IPS DF 4.7 (cell line): ENCODE measurements around the gene NLRP14.

Source experiments
- DNase-seq: peaks from one replicate; pipeline ENCODE4 v3.0.0-alpha.2; 2013; ENCODE audit warnings: low spot score; ENCODE audit errors: extremely low read depth

NLRP14 gene, protein sequence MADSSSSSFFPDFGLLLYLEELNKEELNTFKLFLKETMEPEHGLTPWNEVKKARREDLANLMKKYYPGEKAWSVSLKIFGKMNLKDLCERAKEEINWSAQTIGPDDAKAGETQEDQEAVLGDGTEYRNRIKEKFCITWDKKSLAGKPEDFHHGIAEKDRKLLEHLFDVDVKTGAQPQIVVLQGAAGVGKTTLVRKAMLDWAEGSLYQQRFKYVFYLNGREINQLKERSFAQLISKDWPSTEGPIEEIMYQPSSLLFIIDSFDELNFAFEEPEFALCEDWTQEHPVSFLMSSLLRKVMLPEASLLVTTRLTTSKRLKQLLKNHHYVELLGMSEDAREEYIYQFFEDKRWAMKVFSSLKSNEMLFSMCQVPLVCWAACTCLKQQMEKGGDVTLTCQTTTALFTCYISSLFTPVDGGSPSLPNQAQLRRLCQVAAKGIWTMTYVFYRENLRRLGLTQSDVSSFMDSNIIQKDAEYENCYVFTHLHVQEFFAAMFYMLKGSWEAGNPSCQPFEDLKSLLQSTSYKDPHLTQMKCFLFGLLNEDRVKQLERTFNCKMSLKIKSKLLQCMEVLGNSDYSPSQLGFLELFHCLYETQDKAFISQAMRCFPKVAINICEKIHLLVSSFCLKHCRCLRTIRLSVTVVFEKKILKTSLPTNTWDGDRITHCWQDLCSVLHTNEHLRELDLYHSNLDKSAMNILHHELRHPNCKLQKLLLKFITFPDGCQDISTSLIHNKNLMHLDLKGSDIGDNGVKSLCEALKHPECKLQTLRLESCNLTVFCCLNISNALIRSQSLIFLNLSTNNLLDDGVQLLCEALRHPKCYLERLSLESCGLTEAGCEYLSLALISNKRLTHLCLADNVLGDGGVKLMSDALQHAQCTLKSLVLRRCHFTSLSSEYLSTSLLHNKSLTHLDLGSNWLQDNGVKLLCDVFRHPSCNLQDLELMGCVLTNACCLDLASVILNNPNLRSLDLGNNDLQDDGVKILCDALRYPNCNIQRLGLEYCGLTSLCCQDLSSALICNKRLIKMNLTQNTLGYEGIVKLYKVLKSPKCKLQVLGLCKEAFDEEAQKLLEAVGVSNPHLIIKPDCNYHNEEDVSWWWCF

DNA sequence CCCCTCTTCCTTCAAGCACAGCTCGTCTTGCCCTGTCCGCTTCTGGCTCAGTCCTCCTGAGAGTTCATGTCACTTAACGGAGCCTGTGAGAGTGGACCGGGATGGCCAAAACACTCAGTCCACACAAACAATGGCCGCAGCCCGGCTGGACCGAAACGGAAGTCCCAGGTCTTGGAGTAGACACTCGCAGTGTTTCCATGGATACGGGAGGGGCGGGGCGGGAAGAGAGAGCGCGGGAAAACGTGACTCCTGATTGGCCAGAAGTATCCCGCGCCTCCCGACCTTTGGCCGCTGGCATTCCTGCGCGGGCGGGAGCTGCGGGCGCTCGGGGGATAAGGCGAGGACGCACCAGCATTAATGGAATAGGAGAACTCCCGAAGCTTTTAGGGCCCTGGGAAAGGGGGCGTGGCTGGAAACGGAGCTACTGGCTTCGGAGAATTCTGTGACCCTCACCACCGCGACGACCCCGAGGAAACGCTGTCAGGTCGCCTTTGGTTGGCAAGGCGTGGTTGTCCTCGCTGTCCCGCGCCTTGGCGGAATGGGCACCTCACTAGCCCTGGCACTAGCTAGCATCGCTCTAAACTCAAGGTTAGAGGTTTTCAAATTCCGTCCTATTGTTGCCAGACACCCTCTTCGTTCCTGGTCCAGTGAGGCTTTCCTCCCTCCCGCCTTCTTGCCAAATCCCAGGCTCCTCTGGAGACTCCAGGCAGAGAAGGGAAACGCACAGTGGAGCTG lies at the start of gene NLRP14, which contains the start of gene ZNF214:
Gene NLRP14 (plus strand): TSS at position 297 of the 735 bp plus-strand sequence. CDS start 18,108 bp downstream, outside the sequence.
Gene ZNF214 (minus strand): TSS at position 164 of the 735 bp plus-strand sequence. CDS start 17,511 bp downstream, outside the sequence.
- DNase-seq = peak; percentile 75

DNA sequence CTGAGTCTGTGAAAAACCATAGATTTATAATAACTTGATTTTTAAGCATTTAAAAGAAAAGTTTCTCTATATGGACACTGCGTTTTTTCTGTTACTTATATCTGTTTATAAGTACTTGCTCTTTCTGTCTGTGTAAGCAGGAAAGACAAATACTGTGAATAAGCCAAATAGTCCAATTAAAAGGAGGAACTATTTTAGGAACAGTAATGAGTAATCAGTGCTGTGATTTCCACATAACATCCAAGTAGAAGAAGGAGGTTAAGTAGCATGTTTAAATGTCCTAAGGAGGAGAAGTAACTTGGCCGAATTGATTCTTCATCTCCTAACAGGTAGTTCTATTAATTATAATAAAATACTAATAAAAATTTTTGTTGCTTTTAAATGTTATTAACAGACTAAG lies 40.9 kb upstream of the NLRP14 start:
- DNase-seq = no peak

DNA sequence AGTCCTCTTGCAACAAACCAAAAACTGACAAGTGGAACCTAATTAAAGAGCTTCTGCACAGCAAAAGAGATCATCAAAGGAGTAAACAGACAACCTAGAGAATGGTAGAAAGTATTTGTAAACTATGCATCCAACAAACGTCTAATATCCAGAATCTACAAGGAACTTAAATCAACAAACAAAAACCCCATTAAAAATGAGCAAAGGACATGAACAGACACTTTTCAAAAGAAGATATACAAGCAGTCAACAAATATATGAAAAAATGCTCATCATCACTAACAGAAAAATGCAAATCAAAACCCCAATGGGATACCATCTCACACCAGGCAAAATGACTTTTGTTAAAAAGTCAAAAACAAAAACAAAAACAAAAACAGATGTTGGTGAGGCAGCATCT lies 33.8 kb upstream of the NLRP14 start:
- no peak for DNase-seq

DNA sequence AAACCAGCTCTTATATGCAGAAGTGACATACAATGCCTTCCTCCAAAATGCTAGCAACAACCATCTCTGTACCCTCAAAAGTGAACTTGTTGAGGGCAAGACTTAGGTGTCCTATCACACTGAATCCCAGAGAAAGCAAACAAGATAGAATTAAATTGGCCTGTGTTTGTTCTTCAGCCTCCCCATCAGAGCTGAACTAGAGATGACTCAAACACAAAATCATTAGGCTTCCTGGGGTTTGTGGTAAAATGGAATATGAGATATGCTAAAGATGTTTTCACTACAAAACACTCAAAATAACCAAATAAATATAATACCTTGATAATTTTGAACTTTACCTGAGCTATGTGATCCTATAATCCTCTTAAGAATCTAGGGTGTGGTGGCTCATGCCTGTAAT lies 31.8 kb upstream of the NLRP14 start:
- DNase-seq = no peak

DNA sequence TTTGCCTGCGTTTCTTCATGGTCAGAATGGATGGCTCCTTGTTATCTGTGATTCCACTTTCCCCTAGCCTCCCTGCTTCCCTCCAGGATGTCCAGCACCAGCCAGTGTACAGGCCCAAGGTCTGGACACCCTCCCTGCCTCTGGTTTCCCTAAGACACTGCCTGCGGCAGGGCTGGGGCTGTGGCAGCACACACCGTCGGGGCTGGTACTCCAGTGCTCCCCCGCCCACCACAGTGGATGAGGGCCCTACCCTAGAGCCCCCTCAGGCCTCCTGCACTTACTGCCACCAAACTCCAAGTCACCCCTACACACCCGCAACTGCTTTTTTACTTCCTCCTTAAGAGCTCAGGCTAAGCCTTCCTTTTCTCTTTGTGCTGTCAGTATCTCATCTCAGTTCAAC lies 29.1 kb upstream of the NLRP14 start:
- no peak for DNase-seq

DNA sequence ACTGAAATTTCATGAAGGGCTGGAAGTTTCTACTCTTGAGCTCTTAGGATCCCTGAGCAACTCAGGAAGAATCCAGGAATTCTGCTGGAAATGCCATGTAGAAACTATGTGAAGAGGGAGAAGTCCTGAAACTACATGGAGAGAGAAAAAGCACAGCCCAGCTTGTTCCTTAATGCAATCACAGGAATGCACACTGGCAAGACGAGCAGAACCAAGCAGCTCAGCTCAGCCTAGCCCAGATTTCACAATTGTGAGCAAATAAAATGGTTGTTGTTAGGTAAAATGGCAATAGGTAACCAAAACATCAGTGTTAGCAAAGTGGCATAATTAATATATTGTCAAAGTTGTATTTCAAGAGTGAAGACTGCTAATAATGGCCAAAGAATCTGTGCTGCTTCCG lies 28.3 kb upstream of the NLRP14 start:
- DNase-seq = no peak

DNA sequence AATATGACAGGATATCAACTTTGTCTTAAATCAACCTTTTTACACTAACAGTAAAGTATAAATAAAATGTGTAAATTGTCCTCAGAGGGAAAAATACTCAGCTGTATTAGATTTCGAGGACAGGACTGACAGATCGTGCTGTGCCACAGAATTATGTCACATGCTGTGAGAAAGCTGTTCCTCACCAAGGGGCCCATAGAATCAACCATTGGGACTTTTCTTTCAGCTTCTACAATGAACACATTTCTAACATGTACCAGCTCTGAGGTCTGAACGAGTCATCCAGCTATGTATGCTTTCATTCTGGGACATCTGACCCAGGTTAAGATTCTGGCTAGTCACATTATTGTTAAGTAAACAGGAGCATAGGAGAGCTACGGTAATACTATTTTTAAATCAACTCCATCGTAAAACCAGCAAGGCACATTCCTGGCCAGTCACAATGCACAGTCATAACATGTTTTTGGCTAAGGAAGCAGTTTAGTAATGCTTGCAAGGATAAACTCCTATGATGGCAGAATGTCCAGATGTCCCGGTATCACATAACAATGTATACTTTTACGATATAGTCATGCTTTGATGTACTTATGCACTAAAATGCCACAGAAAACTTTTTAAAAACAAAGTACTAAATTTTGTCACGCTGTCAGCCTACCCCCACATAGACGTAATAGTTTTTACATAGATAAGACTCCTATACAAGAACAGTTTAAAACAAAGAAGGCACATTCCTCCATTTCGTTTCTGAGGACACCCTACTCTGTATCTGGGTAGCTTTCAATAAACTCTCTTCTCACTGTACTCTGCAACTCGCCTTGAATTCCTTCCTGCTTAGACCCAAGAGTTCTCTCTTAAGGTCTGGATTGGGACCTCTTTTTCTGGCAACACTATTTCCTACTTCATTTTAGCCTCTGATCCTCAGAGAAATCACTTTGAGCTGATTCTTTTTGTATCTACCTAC lies 27.5 kb upstream of the NLRP14 start:
- no peak for DNase-seq

DNA sequence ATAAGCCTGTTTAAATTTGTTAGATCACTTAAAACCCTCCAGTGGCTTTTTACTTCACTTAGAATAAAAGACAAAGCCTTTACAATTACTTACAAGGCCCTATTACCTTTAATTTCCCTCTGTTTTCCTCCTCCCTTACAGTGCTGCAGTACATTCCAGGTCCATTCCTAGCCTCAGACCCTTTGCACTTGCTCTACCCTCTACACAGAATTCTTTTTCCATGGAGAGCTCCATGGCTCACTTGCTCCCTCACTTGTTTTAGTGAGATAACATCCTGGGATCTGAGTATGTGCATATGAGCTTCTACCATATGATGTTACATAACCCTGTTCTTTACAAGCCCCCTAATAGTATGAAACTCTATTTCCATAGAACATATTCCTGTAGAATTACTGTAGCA lies 24.6 kb upstream of the NLRP14 start:
- no peak for DNase-seq

DNA sequence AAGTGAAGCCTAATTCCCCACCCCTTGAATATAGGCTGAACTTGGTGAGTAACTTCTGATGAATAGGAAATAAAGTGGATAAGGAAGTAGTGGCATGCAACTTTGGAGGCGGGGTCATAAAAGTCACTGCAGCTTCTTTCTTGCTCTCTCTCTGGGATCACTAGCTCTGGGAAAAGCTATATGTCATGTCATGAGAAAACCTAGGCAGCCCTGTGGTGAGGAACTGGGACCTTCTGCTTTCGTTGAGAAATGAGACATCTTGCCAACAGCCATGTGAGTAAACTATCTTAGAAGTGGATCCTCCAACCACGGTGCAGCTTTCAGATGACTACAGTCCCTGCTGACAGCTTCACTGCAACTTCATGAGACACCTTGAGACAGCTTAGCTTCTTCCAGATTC lies 15.8 kb upstream of the NLRP14 start:
- no peak for DNase-seq

DNA sequence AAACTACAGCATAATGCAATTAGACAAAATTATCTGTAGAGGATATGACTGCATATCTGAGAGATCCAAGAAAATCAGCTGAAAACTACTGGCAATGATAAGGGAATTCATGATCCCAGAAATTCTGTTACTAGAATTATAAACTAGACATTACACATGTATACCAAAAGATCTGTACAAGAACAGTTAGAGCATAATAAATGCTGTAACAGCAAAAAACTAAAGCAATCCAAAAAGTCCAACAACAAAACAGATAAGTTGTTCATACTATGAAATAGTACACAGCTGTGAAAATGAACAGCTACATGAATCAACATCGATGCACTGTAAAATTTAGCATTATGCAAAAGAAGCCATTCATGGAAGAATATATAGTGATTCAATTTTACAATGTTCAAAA lies 6.2 kb upstream of the NLRP14 start:
- DNase-seq = no peak

DNA sequence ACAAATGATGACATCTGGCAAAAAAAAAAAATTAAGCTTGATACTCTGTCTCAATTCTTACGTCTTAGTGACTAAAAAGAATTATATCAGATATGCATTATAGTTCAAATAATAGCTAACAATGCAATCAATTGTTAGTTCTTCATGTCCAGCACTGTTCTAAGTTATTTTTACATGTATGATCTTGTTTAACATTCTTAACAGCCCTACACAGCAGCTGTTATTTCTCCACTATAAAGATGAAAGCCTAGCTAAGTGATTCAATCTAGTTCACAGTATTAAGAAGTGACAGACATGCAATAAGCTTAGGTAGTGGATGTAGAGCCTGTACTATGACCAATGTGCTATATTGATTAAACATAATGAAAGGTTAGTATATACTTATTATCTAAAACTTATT lies 4.3 kb upstream of the NLRP14 start:
- no peak for DNase-seq

DNA sequence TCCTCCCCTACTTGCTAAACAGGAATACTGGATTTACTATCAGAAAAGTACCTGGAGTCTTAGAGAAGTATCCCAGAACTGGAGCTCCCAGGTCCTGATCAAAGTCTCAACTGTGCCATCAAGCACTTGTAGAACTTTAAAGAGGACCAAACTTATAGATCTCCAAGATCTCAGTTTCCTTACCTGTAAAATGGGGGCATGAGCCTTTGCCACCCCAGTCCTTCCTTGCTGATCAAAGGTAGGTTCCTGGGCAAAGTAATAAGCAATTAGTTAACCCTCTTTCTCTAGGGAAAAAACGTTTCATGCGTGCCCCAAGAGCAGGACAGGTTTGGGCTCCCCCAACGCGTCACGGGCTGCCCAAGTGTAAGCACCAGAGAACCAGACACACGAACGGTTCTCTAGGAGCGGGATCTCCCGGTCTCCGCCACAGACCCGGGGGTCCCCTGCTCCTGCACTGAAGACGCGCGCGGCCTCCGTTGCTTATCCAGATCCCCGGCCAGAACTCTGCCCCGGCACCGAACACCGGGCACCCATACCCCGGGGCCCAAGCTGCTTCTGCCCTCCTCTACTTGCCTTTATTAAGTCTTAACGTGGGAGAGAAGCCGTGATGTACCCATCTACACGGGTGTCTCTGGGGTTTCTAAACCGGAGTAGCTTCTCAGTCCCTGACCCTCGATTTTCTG lies 638 bp upstream of the NLRP14 start:
- DNase-seq = no peak

DNA sequence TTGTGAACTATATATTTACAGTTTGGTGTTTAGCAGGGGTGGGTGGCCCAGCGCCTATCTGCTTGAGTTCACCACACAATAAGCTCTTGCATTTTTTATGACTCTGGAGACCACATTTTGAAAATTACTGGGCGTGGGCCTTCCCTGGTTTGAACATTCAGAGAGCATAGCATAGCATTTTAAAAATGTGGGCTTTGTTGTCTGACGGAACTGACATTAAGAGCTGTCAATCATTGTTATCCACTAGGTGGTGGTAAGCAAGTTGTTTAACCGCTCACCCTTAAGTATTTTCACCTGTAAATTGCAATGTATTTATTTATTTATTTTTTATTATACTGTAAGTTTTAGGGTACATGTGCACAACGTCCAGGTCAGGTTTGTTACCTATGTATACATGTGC lies 1.0 kb downstream of the NLRP14 start:
- DNase-seq = no peak

DNA sequence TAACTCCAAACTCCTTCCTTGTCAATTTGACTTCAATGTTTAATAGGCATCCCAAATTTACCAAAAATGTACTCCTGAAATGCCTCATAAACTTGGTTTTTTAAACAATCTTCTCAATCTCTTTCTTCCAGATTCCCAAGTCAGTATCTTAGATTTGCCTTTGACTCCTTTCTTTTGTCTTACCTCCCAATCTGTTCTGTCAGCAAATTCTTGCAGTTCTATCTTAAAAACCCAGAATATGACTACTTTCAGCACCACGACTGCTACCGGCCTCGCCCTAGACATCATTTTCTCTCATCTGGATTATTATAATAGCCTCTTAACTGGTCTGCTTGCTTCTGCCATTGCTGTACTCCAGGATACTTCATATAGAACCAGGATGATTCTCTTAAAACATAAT lies 7.9 kb downstream of the NLRP14 start:
- no peak for DNase-seq

DNA sequence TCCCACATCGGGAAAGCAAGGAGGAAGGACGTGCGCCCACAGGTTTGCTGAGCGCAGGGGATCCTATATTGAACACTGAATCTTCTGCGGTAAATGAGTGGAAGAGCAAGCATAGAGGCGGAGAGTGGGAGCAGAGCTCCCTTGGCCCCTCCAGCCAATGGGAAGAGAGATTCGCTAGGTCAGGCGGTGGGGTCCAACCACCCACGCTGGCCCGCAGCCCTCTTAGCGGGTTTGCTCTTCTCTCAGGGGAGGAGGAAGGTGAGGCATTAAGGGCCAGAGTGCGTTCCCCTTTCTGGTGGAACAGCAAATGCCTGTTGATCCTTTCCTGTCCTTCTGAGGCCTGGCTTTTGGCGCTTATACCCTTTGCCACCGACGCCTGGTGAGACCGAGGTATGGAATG lies 10.6 kb downstream of the NLRP14 start:
- DNase-seq = no peak

DNA sequence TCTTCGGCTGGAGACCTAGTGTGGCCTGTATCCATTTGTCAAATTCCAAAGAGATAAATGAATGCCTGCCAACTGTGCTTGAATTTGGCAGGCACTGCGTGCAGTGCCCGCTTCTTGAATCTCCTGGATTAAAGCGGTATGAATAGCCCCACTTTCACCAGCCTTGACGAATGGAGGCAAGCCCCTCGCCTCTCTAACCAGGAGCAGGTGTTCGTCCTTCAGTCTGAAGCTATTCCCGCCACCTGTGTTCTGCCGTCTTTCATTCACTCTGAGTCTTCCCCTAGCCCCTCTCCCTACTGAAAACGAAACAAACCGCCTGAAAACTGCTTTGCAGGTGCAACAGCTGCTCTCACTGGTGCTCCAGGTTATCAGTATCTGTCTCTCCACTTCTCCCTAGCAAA lies 11.2 kb downstream of the NLRP14 start:
- DNase-seq = no peak

DNA sequence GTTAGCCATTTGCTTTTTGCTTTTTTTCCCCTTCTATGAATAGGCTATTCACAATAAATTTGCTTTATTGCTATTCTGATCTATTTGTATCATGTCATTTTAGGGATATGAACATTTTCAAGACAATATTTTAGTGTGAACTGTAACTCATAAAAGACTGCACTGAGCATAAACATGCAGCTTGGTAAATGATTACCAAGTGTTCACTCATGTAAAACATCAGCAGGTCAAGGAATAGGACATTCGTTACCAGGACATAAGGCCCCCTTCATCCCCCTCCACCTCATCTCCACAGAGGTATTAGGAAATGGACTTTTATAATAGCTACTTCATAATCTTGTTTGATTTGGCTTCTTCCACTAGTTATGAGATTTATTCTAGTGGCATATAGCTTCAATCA lies 12.4 kb downstream of the NLRP14 start:
- DNase-seq = no peak

DNA sequence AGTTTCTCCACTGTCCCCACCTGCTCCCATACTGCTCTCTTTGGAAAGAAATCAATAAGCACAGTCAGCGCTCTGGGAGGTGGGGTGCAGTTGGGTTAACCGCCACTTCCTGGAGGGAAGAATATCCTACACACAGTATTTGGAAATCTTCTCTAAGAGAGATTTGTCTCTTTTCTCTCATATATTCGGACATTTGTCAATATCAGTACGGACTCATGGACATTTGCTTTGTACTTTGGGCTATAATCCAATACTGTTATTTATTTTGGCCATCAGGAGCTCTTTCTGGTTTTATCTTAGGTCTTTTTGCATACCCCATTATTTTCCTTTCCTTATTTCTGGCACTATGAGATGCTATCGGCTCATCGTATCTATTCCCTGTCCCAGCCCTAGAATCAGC lies 13.7 kb downstream of the NLRP14 start:
- DNase-seq = no peak

DNA sequence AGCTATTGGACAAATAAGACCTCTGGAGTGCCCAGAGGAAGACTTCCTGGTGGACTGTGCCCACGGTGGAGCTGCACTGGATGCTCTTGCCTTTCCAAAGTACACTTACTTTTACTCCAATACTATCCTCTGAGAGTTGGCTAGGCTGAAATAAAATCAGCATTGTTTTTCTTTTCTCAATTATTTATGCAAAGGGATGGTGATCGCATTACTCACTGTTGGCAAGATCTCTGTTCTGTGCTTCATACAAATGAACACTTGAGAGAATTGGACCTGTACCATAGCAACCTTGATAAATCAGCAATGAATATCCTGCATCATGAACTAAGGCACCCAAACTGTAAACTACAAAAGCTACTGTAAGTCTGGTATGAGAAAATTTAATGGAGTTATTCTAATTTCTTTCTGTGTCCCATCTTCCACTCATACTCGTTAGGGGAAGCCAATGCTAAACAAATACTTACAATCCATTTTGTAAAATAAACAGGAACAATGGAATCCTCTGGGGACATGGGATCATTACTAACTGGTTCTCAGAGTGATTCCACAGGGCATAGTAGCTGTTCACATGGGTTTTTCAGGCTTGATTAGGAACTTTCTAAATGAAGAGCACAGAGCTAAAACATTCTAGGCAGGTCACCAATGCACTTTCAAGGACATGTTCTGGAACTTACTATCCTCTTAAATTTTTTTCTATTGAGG lies 26.3 kb downstream of the NLRP14 start:
- DNase-seq = no peak
